Activated CD8-positive, alpha-beta memory T cell treated with anti-CD3 and anti-CD28 coated beads for 4 hours (primary cell): ENCODE measurements around the gene KCTD8.

Source experiments
- DNase-seq, 2 donors: peaks; one replicate each; pipeline ENCODE4 v3.0.0-alpha.2; 2020; ENCODE audit warnings: low read depth in 2 of 2

Gene KCTD8

DNA sequence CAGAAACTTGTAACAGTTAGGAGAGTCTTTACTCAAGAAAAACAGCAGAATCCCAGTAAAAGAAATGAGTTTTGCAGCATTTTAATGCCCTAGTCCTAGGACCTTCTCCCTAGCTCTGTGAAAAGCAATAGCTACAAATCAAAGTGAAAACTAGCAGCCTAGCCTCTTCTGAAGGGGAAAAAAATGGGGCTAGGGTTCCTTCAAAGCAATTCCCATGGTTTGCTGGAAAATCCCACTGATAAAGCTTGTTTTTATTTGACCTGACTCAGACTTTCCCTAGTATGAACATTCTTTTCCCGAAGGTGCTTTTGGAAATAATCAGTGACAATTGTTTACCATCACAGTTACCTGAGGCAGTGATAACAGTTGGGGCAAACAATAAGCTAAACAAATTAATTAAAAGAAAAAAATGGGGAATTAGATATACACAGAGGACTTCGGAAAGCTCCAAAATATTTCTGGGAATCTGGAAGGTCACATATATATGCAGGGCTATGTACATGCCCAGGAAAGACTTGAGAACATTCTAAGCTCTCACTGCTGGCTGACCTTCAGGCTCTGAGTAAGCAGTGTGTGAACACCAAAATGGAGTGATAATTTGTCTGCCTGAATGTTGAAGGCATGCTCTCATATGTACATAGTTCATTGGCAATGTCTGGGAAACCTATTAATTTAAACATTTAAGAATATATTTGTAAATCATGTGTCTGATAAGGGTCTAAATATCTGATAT, 285.9 kb downstream of the KCTD8 start:
- no peak for DNase-seq

DNA sequence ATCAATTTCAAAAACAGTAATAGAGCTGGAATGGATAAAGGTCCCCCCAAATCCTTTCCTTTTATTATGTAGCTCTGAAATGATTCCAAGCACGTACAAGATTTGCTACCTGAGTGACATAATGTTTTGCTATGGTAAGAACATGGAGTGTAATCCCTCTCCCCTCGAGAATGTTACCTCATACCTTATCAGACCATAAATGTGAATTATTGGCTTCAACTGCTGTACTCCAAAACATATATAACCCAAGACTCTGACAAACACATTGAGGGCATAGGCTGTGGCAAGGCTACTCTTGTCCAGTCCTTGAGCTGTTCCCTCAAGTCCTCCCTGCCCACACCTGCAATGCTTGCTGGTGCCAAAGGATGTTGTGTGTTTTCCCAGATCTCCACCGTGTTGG, 286.9 kb downstream of the KCTD8 start:
- no peak for DNase-seq

DNA sequence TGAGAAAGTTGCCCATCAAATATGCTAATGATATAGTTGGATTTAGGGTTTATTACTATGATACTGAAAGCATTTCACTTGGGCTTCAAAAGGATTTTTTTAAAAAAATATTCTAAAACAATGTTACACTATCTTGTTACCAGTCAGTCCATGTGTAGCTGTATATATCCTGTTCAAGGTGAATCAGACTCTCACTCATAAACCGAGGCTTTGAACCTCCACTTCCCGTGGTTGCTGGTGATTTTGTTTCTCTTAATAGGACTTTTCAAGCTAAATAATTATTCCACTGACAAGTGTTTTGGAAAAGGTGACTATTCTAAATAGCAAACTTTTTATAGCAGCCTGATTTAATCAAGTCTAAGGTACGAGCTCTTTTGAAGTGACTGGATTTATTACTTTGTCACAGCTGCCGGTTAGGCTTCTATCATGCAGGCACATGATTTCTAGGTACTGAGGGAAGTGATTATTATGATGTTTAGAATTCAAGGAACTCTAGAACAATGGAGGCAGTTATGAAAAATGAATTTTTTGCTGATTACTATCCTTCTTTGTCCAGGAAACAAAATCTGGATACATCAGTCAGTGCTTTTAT, 287.7 kb downstream of the KCTD8 start:
- no peak for DNase-seq

DNA sequence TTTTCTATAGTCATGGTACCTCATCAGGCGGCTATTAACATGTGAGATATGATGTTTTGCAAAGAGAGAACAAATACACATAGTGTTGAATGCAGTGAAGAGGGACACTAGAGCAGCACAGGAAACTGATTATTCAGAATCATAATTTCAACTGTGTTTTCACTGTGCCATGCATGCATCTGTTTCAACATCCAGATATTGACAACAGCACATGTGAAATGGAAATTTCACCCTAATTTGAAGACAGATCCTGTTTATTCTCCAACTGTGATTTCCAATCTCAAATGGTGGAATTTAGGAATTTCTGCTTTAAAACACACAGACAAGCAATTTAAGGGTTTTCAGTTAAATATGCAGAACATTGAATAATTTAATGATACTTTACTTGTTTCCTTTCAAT, 288.6 kb downstream of the KCTD8 start:
- DNase-seq: no peak

DNA sequence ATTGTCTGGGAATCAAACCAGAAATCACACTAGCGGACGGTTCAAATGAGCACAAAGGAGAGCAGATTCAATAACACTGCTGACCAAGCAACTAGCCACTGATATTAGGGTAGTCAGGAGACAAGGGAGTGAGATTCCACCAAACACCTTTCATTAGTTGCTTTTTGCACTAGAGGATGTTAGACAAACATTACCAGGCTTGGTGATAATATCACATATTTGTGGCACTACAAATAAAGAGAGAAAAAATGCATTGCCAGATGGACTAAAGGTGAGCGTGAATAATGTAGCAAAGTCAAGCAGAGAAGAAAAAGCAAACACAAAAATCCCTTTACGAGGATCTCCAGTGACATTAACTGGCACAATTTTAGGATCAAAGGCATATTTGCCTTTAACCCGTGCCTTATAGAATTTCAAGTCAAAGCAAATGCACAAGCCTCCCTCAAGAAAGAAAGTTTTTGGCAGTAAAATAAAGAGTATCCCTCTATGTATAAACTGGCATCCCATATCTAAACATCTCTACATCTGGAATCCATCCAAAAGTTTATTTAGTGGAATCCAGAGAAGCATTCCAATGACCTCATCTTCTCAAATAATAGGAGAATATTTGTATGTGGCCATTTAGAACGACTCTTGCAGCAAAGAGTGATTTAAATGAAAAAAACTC, 290.9 kb downstream of the KCTD8 start:
- no peak for DNase-seq

DNA sequence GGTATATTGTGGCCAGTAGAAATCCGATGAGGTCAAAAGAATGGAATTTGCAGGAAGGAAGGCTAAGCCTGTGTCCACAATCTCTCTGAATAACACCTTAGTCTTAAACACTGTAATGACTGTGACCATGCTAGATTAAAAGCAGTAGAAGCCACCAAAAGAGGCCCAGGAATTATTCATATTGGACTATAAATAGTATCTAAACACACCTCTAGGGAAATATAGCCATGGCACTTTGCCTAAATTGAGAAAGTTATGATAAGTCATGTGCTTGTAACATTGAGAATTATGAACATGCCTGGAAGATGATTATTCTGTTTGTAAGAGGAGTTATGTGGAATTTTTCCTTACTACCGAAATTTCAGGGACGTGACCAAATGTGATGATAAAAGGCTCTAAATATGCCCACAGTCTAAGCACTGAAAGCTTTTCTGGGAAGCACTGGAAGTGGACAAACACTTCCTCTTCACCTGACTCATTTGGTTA, 298.5 kb downstream of the KCTD8 start:
- no peak for DNase-seq

DNA sequence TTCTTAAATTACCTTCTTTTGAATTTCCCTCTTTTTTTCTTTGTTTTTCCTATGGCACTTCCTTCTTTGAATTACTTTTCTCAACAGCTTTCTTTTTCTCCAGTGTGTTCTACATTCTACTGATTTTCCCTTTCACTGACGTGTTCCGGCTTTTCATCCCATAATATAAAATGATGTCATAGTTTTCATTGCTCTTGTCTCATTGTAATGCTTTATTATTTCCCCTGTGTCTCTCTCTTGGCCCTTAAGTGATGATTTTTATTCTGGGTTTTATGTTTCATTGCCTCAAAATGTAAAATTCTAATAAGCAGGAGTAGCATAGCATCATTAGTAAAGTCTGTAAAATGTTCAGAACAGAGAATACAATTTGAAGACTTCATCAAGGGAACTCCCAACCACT, 299.3 kb downstream of the KCTD8 start:
- DNase-seq: no peak

DNA sequence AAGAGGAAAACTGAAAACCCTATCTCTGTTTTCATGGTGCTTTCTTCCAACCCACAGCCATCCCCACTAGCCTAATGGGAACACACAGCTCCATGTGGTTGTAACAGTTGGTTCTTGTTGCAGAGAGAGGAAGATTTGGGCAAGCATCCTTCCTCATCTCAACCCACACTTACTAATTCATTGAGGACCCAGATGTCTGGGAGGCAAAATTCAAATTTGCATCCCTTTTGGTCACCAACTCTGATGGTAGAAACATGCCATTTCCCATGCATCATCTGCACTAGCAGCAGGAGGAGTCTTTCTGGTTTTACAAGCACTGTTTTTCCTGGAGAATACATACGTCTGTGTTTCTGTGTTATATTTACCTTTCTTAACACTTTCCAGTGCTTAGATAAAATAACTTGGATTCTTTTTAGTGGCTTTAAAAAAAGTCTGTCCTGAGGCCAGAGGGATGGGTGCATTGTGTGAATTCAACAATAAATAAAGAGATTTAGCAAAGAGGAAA, 301.0 kb downstream of the KCTD8 start:
- no peak for DNase-seq

DNA sequence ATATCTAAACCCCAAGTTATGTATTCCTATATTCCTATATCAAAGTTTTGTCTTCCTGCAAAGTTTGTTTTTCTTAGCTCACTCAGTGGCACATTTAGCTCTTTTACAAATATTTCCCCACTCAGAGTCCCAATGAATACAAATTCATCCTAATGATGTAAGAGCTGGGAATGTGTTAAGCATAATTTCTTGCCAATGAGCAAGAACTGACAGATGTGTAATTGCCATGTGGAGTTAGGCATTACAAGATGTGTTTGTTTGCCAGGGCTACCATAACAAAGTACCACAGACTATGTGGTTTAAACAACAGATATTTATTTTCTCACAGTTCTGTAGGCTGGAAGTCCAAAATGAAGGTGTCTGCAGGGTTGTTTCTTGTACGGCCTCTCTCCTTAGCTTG, 302.1 kb downstream of the KCTD8 start:
- DNase-seq: no peak

DNA sequence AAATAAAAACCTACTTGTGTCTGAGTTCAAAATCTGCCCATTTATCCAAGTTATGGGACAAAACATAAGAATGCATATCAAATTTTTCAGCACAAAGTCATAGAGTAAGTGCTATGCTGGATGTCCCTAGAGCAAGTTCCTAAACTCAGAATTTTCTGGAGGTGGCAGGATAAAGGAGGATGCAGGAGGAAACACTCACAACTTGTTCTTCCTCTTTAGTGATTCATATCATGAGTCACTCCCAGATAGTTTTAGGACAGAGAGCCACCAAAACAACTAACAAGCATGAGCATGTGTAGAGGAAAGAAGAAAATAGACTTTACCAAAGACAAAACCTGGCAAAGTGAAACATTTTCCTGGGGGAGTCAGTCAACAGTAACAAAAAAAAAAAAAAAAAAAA, 302.7 kb downstream of the KCTD8 start:
- no peak for DNase-seq

DNA sequence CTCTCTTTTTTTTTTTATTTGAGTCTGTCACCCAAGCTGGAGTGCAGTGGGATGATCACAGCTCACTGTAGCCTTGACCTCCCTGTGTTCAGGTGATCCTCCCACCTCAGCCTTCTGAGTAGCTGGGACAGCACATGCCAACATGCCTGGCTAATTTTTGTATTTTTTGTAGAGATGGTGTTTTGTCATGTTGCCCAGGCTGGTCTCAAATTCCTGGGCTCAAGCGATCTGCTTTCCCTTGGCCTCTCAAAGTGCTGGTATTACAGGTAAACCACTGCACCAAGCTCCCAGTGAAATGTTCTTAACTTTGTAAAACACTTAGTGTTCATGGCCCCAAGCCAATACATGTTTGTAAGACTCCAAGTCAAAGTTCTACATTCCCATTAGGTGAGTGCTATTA, 316.1 kb downstream of the KCTD8 start:
- no peak for DNase-seq
